ENCODE results near the gene PRKCG. TPM values are rescaled to one million over a fixed set of nuclear protein-coding genes. Genes with fewer than 3 reads are reported as not detected.

Gene PRKCG
- total and polyA plus RNA-seq, 2 of the 8 experiments (the other 6 are each of a cell fraction or from before 2014, with no cell fraction given), result 6.1 to 10.6 TPM

- H3K18ac ChIP-seq (ENCODE audit: extremely low read depth, low read length), result no peak overlapping the region
- ChIA-PET CTCF (ENCODE audit: partially characterized antibody) (interaction anchor here (0.8 to 4.0 kb wide), 10 partner anchors 13 to 303 kb away, joined by 3 to 24 read pairs (median 3); partner anchors contain the start of gene MYADM), POLR2A (ENCODE audit: partially characterized antibody) (interaction anchor here (0.8 to 4.7 kb wide), 4 partner anchors 13 to 19 kb away, joined by 4 to 46 read pairs (median 4); no protein-coding TSS in a partner anchor)
- H3K23me2 ChIP-seq (ENCODE audit: low read depth, low read length), result peaks cover 17% of the 10 kb centered on the region
- H3K23ac ChIP-seq (ENCODE audit: insufficient read length), result no peak overlapping the region
- no peak overlapping the region for H2BK5ac ChIP-seq (ENCODE audit: low read depth, low read length)
- H3K27me3 ChIP-seq (replicated peaks in 1 of 4; ENCODE audit: control insufficient read depth in 3 of 4, extremely low read depth in 1 of 4, insufficient read depth in 3 of 4, low read length in 3 of 4), result peaks cover 0 to 11% (median 2%) of the 10 kb centered on the region in 4 experiments; a peak in 4 of 7 replicates
- H4K5ac ChIP-seq (ENCODE audit: insufficient read length, low read depth, low read length), result no peak overlapping the region
- H2AFZ ChIP-seq (ENCODE audit: low read length), result no peak overlapping the region
- no peak overlapping the region for H2BK12ac ChIP-seq (ENCODE audit: low read depth, low read length)
- H2AK5ac ChIP-seq (ENCODE audit: low read depth, low read length), result 0 out of 2 replicates have a peak overlapping the region, but pooled peaks have one; percentile 72
- no peak overlapping the region for H2BK15ac ChIP-seq (ENCODE audit: low read length)
- DNase-seq (ENCODE audit: low read depth in 1 of 2, low spot score in 2 of 2) (no peak), FAIRE-seq (no peak)
- H3K14ac ChIP-seq (ENCODE audit: insufficient read length), result no peak overlapping the region
- H3K9ac ChIP-seq (replicated peaks in 1 of 4; ENCODE audit: extremely low read depth in 1 of 4, low read depth in 3 of 4, low read length in 3 of 4), result no peak overlapping the region
- no peaks in the 10 kb centered on the region for H3K9me3 ChIP-seq (ENCODE audit: insufficient read depth in 2 of 2, low read depth in 1 of 2, low read length in 1 of 2)
- H3K27ac ChIP-seq (ENCODE audit: low read depth, low read length), result no peak overlapping the region
- H3K4ac ChIP-seq (replicated peaks; ENCODE audit: insufficient read length, low read depth, low read length), result no peak overlapping the region
- H4K91ac ChIP-seq (replicated peaks; ENCODE audit: insufficient read length, low read length), result no peak overlapping the region
- H3K36me3 ChIP-seq (ENCODE audit: control insufficient read depth in 2 of 4, insufficient read depth in 4 of 4, low read length in 3 of 4), result no peaks in the 10 kb centered on the region; a peak in 1 of 8 replicates
- no peak overlapping the region for H2BK20ac ChIP-seq (ENCODE audit: low read length)
- no peak overlapping the region for H2BK120ac ChIP-seq (replicated peaks; ENCODE audit: low read depth, low read length)
- no peaks in the 10 kb centered on the region for H4K20me1 ChIP-seq (replicated peaks in 1 of 2; ENCODE audit: control insufficient read depth in 1 of 2, insufficient read depth in 2 of 2, low read length in 2 of 2)
- H3K4me3 ChIP-seq (ENCODE audit: extremely low read depth in 1 of 4, insufficient read depth in 2 of 4, low read depth in 3 of 4, low read length in 4 of 4), result no peak overlapping the region
- no peak for TF ChIP-seq NRF1 (IDR thresholded peaks at IDR 0.05; ENCODE audit: low read depth, low read length)
- TF ChIP-seq CHD2 (IDR thresholded peaks at IDR 0.05; ENCODE audit: low read length), result no peak
- TF ChIP-seq SUZ12 (IDR thresholded peaks at IDR 0.05; ENCODE audit: low read length), result no peak
- no peak for TF ChIP-seq EP300 (IDR thresholded peaks at IDR 0.05; ENCODE audit: borderline replicate concordance in 1 of 2, low read depth in 2 of 2, low read length in 2 of 2)
- no peak for TF ChIP-seq HDAC2 (IDR thresholded peaks at IDR 0.05; ENCODE audit: borderline replicate concordance in 1 of 2, low read depth in 2 of 2, low read length in 2 of 2)
- TF ChIP-seq KDM4A (IDR thresholded peaks at IDR 0.05; ENCODE audit: low read depth, low read length, severe bottlenecking), result no peak
- no peak for TF ChIP-seq CTCF (IDR thresholded peaks at IDR 0.05; ENCODE audit: control extremely low read depth in 1 of 3, insufficient read depth in 1 of 3, low read depth in 1 of 3, low read length in 3 of 3)
- TF ChIP-seq SIRT6 (IDR thresholded peaks at IDR 0.05; ENCODE audit: low read length), result no peak
- no peaks in the 10 kb centered on the region for H3K79me2 ChIP-seq (ENCODE audit: control insufficient read depth in 1 of 2, insufficient read depth in 2 of 2, low read length in 2 of 2)
- no peaks in the 10 kb centered on the region for H3K79me1 ChIP-seq (ENCODE audit: low read depth, low read length)
- 95% methylated on average over 10 of the region's 10 CpGs; no CpG with 5 or more reads in 1 of the 2 experiments for whole genome bisulfite sequencing, 2 experiments (ENCODE audit: extremely low coverage in 1 of 2, insufficient coverage in 1 of 2, insufficient read length in 1 of 2, insufficient replicate concordance in 2 of 2, low coverage in 1 of 2, low lambda C conversion rate in 2 of 2, missing lambda C conversion rate in 1 of 2)
- no peak overlapping the region; a peak in 1 of 4 replicates for H3K4me2 ChIP-seq (ENCODE audit: insufficient read depth in 1 of 2, low read depth in 2 of 2, low read length in 2 of 2)
- no peak overlapping the region for H3K56ac ChIP-seq (replicated peaks; ENCODE audit: insufficient read length, low read depth, low read length)
- H4K8ac ChIP-seq (ENCODE audit: extremely low read depth, insufficient read depth, low read length), result no peak overlapping the region
- H3K4me1 ChIP-seq (replicated peaks in 1 of 4; ENCODE audit: control insufficient read depth in 3 of 4, insufficient read depth in 4 of 4, low read length in 3 of 4), result peaks cover 0 to 25% (median 7%) of the 10 kb centered on the region in 4 experiments; a peak in 6 of 7 replicates
These were observed 3.0 kb downstream of the PRKCG start for GRCh38 chr19:53885036-53885435.
